ENCODE results near the gene CCR4. TPM values are rescaled to one million over a fixed set of nuclear protein-coding genes. Genes with fewer than 3 reads are reported as not detected.

The CCR4 gene
- total and polyA plus RNA-seq, 2 of the 8 experiments (the other 6 are each of a cell fraction or from before 2014, with no cell fraction given): 0.11 to 0.15 TPM

GRCh38 chr3:32975891-32976595 is 24.6 kb downstream of the CCR4 start (continued):
- no peak for TF ChIP-seq KDM1A (IDR thresholded peaks at IDR 0.05; ENCODE audit: borderline replicate concordance, low read length)
- TF ChIP-seq SP2 (IDR thresholded peaks at IDR 0.05; ENCODE audit: low read length): no peak
- no peak for TF ChIP-seq E2F6 (IDR thresholded peaks at IDR 0.05)
- no peak for TF ChIP-seq CEBPB (IDR thresholded peaks at IDR 0.05; ENCODE audit: low read depth, low read length)
- TF ChIP-seq FOSL1 (IDR thresholded peaks at IDR 0.05; ENCODE audit: insufficient read depth, low read depth, low read length): no peak
- TF ChIP-seq SP4 (IDR thresholded peaks at IDR 0.05; ENCODE audit: low read length): no peak

Data from H1 (cell line).